ENCODE measurements around the gene NAP1L4. TPM values are rescaled to one million over a fixed set of nuclear protein-coding genes. Genes with fewer than 3 reads are reported as not detected.

Gene NAP1L4
- total and polyA plus RNA-seq, 2 of the 8 experiments (the other 6 are each of a cell fraction or from before 2014, with no cell fraction given), result 75.8 to 194 TPM

DNA sequence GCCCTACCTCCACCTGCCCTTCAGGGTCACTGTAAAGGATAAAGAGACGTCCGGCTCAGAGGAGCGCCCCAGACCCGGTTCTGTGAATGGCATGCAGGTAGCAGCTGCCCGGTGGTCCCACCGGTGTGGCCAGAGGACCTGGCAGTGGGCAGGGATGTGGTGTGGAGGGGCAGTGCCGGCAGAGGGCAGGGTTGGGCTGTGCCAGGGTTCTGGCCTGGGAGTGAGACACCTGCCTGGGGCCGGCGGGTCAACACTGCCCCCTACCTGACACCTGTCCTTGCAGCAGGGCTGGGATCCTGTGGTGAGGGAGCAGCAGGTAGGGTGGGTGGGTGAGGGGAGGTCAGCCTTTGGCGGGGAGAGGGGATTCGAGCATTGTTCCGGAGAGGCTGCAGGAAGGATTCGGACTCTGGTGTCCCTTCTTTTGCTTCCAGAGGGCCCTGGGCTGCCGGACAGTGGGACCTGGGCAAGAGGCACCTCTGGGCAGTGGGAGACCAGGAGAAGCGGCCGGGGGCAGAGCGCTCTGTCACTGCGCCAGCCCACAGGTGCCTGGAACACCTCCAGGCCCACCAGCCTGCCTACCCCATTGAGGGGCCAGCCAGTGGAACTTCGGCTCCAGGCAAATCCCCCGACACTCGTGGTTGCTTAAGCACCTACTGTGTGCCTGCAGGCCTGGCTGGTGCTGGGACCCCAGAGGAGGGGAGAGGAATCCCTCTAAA is 61.3 kb downstream of the NAP1L4 start (continued):
- TF ChIP-seq CHD7 (IDR thresholded peaks at IDR 0.05; ENCODE audit: insufficient replicate concordance, low read length), result no peak
- peak in 1 of 2 experiments; percentile 60; a peak in 1 of 3 replicates for TF ChIP-seq EP300 (IDR thresholded peaks at IDR 0.05; ENCODE audit: borderline replicate concordance in 1 of 2, low read depth in 2 of 2, low read length in 2 of 2)
- TF ChIP-seq TAF7 (optimal IDR thresholded peaks at IDR 0.05; ENCODE audit: borderline replicate concordance, low read depth, low read length), result peak; percentile 83
- peak; percentile 93 for TF ChIP-seq RAD21 (IDR thresholded peaks at IDR 0.05 in 1 of 2, conservative IDR thresholded peaks at IDR 0.05 in 1 of 2; ENCODE audit: low read depth in 2 of 2, low read length in 2 of 2)
- TF ChIP-seq ATF3 (IDR thresholded peaks at IDR 0.05; ENCODE audit: insufficient read depth, low read depth, low read length), result 0 out of 2 replicates have a peak, but pooled peaks have one; percentile 48
- TF ChIP-seq CBX5 (IDR thresholded peaks at IDR 0.05; ENCODE audit: low read depth, low read length), result no peak

All from H1 (cell line).